ENCODE data around the gene IGFBP7.

The IGFBP7 gene

GRCh38 chr4:57098415-57098814 is 11.8 kb downstream of the IGFBP7 start:
- in situ Hi-C loops (cut with HindIII; ENCODE audit: low sequenced_read_pairs) = no loop called here

DNA sequence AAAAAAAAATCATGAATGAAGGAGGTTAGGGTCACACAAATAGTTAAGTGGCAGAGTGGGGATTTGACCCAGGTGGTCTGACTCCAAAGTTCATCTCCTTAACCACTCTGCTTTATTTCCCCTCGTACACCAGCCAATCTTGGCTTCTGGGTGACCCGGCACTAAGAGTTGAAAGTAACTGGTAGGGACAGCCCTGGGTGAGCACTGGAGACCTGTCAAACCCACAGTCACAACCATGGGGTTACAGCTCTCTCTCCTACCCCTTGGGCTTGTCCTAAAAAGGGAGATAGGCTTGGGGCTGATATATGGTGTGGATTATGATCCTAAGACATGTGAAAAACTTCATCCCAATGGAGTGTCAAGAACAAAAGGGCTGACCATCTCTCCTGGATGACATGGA is 12.5 kb downstream of the IGFBP7 start:
- in situ Hi-C loops (cut with HindIII; ENCODE audit: low sequenced_read_pairs) = no loop called here

DNA sequence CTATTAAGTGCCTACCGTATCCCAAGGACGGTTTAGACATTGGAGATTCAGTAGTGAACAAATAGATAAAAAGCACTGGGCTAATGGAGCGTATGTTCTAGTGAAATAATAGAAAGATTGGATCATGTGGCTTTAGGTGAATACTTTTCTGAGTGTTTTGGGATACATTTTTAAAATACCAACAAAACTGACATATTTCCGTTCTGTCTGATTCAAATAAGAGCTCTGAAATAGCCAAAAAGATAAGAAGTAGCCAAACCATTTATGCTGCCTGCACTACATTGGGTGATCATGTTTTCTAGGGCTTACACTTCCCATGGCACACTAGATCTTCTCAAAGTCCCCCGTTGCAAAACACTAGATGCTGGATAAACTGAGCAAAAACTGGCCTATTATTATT is 14.2 kb downstream of the IGFBP7 start:
- in situ Hi-C loops (cut with HindIII; ENCODE audit: low sequenced_read_pairs) = no loop called here

DNA sequence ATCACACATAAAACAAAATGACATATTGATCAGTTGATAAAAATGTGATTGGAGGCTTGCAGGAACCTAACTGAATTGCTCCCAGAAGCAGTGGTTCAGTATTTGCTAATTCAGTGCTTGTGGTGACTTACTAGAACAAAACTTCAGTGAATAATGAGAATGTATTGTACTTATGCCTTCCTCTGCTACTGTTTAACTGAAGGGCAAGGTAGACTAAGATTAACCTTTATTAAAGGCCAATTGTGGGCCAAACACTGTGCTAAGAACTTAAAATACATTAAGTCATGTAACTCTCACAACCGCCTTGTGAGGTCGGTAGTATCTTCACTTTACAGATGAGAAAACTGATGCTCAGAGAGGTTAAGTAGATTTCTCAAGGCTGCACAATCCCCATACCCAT is 14.9 kb downstream of the IGFBP7 start:
- in situ Hi-C loops (cut with HindIII; ENCODE audit: low sequenced_read_pairs) = no loop called here

GRCh38 chr4:57094832-57095223 is 15.4 kb downstream of the IGFBP7 start:
- in situ Hi-C loops (cut with HindIII; ENCODE audit: low sequenced_read_pairs) = no loop called here

GRCh38 chr4:57093845-57094831 is 16.0 kb downstream of the IGFBP7 start:
- in situ Hi-C loops (cut with HindIII; ENCODE audit: low sequenced_read_pairs) = no loop called here

GRCh38 chr4:57091657-57092162 is 18.5 kb downstream of the IGFBP7 start:
- in situ Hi-C loops (cut with HindIII; ENCODE audit: low sequenced_read_pairs) = no loop called here

GRCh38 chr4:57090079-57090478 is 20.1 kb downstream of the IGFBP7 start:
- in situ Hi-C loops (cut with HindIII; ENCODE audit: low sequenced_read_pairs) = no loop called here

DNA sequence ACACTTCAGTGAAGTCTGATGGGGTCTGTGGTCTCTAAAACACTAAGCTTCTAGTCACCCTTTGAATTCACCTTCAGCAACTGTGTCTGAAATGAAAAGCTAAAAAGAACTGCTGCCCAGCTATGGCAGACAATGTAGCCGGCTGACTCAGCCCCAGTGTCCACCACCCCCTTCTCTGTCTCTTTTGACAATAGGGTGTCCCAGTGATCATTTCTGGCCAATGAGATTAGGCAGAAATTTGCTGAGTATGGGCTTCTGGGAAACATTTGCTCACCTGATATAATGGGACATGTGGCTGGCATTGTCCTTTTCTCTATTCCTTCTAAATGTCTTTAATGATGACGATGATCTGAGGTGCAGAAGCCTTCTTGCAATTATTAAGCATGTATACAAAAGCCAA is 20.6 kb downstream of the IGFBP7 start:
- in situ Hi-C loops (cut with HindIII; ENCODE audit: low sequenced_read_pairs) = no loop called here

DNA sequence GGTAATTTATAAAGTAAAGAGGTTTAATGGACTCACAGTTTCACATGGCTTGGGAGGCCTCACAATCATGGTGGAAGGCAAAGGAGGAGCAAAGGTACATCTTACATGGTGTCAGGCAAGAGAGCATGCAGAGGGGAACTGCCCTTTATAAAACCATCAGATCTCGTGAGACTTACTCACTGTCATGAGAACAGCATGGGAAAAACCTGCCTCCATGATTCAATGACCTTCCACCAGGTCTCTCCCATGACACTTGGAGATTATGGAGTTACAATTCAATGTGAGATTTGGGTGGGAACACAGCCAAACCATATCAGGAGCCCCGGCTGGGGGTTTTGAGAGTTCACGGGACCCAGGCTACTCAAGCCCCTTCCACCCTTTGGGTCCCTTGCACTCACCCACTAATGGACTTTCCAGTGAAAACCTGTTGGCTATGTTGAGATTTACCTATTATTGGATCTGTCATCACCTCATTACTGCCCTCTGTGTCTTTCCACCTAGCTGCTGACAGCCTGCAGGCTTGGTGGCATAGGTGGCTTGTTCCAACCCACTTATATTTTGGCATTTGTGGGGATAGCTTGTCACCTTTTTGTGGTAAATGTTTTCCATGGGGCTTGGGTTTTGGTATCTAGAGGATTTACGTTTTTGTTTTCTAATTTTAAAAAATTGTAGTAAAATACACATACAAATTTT is 24.0 kb downstream of the IGFBP7 start:
- in situ Hi-C loops (cut with HindIII; ENCODE audit: low sequenced_read_pairs) = no loop called here

GRCh38 chr4:57085278-57085677 is 24.9 kb downstream of the IGFBP7 start:
- in situ Hi-C loops (cut with HindIII; ENCODE audit: low sequenced_read_pairs) = no loop called here

DNA sequence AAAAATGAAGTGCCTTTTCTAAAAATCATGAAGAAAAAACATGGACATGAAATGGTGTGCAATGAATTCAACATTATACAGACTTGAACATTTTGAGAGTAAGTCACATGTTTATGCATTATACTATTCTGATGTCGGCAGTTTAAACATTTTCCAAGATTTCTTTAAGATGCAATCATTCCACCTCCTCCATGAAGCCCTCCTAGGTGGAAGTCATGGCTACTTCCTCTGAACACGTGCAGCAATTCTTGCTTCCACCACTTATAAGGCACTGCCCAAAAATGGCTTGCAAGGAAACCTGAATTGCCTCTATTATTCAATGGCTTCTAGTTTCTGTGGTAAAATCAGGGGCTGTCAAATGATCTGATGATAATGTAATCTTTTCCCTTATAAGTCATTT is 25.8 kb downstream of the IGFBP7 start:
- in situ Hi-C loops (cut with HindIII; ENCODE audit: low sequenced_read_pairs) = no loop called here

DNA sequence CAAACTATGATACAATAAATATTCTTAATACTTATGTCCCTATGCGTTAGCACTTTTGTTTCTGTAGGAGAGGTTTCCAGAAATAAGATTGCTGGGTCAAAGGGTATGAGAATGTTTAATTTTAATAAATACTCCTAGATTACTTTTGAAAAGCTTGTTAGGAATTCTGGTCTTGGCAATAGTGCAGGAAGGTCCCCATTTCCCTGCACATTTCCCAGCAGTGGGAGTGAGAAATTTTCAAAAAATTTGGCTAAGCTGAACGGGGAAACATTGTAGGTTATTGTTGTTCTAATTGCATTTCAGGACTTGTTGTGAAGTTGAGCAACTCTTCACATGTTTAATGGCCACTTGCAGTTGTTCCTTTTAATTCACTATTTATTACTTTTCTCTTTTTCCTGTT is 27.1 kb downstream of the IGFBP7 start:
- in situ Hi-C loops (cut with HindIII; ENCODE audit: low sequenced_read_pairs) = no loop called here

DNA sequence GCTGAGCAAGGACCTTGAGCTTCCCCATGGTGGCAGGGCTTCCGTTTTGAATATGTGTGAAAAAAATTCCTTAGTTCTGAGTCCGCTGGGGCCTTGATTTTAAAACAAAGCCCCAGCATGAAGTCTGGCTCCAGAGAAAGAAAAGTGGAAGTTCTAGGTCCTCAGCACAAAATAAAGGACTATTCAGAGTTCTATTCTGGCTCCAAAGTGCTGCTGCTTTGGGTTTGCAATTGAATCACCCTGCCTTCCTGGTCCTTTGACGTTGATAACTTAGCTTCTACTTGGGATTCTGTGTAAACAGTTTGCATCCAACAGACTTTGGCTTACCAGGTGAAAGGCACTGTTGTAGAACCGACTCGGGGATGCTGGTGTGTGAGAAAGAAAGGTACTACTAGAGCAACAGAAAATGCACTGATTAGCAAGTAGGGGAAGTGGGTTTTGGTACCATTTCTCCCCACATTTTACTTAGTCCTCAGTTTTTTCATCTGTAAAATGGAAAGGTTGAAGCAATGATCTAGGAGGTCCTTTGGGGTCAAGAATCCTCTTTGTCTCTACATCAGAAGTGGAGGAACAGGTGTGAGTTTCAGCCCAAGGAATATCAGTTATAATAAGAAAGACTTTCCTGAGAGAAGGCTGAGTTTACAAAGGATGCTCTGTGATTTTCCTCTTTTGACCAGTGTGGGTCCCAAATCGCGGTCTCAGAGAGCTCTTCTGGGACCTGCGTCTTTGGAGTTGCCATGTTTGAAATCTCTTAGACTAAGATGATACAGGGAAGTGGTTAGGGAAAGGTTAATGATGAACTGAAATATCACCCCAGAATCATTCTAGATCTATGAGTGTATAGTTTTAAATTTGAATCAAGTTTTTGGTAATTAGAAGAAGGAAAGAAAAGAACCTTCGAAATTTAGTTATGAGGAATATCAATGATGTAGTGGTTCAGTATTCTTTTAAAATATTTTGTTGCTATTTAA is 28.2 kb downstream of the IGFBP7 start:
- in situ Hi-C loops (cut with HindIII; ENCODE audit: low sequenced_read_pairs) = no loop called here

GRCh38 chr4:57080781-57081650 is 29.2 kb downstream of the IGFBP7 start:
- in situ Hi-C loops (cut with HindIII; ENCODE audit: low sequenced_read_pairs) = no loop called here

DNA sequence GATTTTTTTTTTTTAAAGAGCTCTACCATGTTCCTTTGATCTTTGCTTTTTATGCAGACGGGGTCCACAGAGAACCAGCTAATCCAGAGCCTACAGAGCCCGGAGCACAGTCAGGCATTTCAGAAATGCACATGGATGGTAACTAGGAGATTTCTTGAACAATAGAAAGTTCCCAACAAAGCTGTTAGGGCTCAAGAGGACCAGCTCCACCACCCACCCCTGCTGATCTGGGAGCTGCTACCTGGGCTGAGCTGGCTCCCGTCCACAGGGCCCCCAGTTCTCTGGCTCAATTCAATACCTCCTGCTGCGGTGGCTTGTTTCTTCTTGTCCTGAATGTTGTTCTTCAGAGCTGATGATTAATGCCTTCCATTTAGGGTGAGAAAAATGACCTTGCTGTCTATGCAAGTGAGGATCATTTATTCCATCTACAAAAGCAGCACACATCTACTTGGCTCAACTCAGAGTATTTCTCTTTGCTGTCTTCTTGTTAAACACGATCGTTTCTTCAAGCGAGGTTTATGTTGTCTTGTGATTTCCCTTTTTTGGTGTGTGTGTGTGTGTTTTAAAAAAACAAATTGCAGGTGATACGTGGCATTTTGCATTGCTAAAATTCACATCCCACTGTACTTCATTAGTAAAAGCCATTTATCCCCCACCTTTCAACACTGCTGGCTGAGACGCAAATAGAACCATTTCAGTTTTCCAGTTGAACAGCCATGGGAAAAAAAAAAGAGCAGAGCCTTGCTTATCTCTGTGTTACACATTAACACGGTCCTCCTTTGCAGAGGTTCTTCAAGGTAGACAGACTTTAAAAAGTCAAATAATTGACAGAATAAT is 31.3 kb downstream of the IGFBP7 start:
- in situ Hi-C loops (cut with HindIII; ENCODE audit: low sequenced_read_pairs) = no loop called here

DNA sequence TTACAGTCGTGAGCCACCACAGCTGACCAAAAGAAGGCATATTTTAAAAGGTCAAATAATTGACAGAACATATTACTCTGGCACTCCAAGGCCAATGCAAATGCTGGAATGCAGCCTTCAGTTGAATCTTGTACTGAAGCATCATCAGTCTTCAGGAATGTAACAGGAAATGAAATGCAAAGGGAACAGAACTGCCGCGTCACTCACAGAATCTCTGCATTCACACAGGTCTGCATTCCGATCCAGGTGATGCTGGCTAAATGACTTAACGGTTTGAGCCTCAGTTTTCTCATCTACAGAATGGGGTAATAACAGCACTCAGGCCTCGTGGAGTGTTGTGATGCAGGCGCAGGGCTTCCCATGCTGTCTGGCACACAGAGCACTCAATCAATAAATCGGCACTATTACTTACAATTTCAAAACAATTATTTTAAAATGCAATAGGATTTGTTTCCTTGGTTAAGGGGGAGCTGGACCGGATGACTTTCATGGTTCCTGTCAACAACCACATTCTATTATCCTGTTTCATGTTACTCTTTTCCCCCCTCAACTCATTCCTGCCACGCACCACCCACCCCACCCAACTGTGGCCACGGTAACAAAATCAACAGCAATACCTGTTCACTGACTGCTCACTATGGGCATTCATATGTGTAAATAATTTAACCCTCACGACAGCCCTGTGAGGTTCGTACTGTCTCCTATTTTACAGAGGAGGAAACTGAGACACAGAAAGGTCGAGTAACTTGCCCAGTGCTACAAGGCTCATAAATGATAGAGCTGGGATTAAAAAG is 32.4 kb downstream of the IGFBP7 start:
- in situ Hi-C loops (cut with HindIII; ENCODE audit: low sequenced_read_pairs) = no loop called here

DNA sequence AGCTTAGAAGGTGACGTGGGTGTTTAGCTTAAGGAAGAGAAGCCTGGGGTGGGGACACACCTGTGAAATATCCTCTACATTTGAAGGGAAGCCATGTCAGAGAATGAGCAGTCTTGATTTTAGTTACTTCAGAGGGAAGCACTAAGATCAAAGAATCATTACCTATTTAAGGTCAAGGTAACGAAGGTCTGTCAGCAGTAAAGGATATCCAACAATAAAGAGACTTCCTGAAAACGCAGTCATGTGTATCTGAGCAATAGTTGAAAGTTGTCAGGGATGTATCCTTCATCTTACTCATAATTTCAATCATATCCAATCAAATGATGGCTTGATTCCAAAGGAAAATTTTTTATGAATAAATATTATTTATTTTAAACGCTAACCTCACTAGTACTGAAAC is 33.5 kb downstream of the IGFBP7 start:
- in situ Hi-C loops (cut with HindIII; ENCODE audit: low sequenced_read_pairs) = no loop called here

All from DLD1 (cell line).